ENCODE measurements around the gene RBM19.

RBM19 gene

GRCh38 chr12:113955109-113955970 is 10.8 kb downstream of the RBM19 start:
- peak; percentile 50 for DNase-seq

- no peak for DNase-seq
Observed at GRCh38 chr12:113954547-113954946, 11.6 kb downstream of the RBM19 start.

- DNase-seq = no peak
Observed at GRCh38 chr12:113950873-113951272, 15.3 kb downstream of the RBM19 start.

GRCh38 chr12:113949321-113950305 is 16.5 kb downstream of the RBM19 start:
- no peak for DNase-seq

GRCh38 chr12:113948151-113948914 is 17.8 kb downstream of the RBM19 start:
- DNase-seq = no peak

- DNase-seq = no peak
Observed at GRCh38 chr12:113946175-113946574, 19.9 kb downstream of the RBM19 start.

- no peak for DNase-seq
Observed at GRCh38 chr12:113945174-113946173, 20.7 kb downstream of the RBM19 start.

GRCh38 chr12:113942209-113942608 is 23.9 kb downstream of the RBM19 start:
- no peak for DNase-seq

- DNase-seq = no peak
Observed at GRCh38 chr12:113941208-113941486, 25.0 kb downstream of the RBM19 start.

GRCh38 chr12:113940357-113941207 is 25.5 kb downstream of the RBM19 start:
- no peak for DNase-seq

- DNase-seq = no peak
Observed at GRCh38 chr12:113939867-113940266, 26.3 kb downstream of the RBM19 start.

GRCh38 chr12:113938471-113938870 is 27.7 kb downstream of the RBM19 start:
- DNase-seq = no peak

- DNase-seq = no peak
Observed at GRCh38 chr12:113936460-113936859, 29.7 kb downstream of the RBM19 start.

- no peak for DNase-seq
Observed at GRCh38 chr12:113935459-113935858, 30.7 kb downstream of the RBM19 start.

GRCh38 chr12:113934946-113935345 is 31.2 kb downstream of the RBM19 start:
- no peak for DNase-seq

GRCh38 chr12:113934060-113934814 is 31.9 kb downstream of the RBM19 start:
- DNase-seq = no peak

- DNase-seq = no peak
Observed at GRCh38 chr12:113933201-113933786, 32.8 kb downstream of the RBM19 start.

- no peak for DNase-seq
Observed at GRCh38 chr12:113932381-113933196, 33.5 kb downstream of the RBM19 start.

GRCh38 chr12:113931517-113931916 is 34.6 kb downstream of the RBM19 start:
- no peak for DNase-seq
